Natural killer cell (primary cell): Measurements from ENCODE around the gene LBHD2. TPM values are rescaled to one million over a fixed set of nuclear protein-coding genes. Genes with fewer than 3 reads are reported as not detected.

Experiments
- ATAC-seq, 3 donors: fragments of 150-1000 bp in 2 of 3; fragments of 200-7000 bp in 1 of 3; cut with Tn5 transposase; 1 replicate in 1 of 3; 2 replicates in 2 of 3; pipeline ENCODE4 v1.10.0; 2021; ENCODE audit warnings: mild to moderate bottlenecking in 2 of 3, moderate library complexity in 2 of 3
- DNase-seq, 2 donors: peaks; one replicate each; pipeline versions ENCODE4 v3.0.0 to v3.0.0-alpha.2; 2013 to 2021; ENCODE audit warnings: mixed read lengths in 1 of 2
- H3K27ac ChIP-seq: one replicate; pipeline ENCODE4 v1.5.1; 2013; ENCODE audit warnings: mild to moderate bottlenecking, low read length
- H3K27me3 ChIP-seq: one replicate; pipeline ENCODE4 v1.6.1; 2013; ENCODE audit warnings: low read length; ENCODE audit not compliant: control insufficient read depth, insufficient read depth
- H3K36me3 ChIP-seq: one replicate; pipeline ENCODE4 v1.6.1; 2013; ENCODE audit warnings: low read length; ENCODE audit not compliant: control insufficient read depth, insufficient read depth
- H3K4me1 ChIP-seq: one replicate; pipeline ENCODE4 v1.6.1; 2013; ENCODE audit warnings: low read length; ENCODE audit not compliant: control insufficient read depth, insufficient read depth
- H3K4me3 ChIP-seq: one replicate; pipeline ENCODE4 v1.5.1; 2013; ENCODE audit warnings: low read length
- H3K9me3 ChIP-seq: one replicate; pipeline ENCODE4 v1.6.1; 2013; ENCODE audit warnings: low read length; ENCODE audit not compliant: control insufficient read depth, insufficient read depth
- H3K27ac Mint-ChIP-seq, 2 donors: one replicate each; pipeline ENCODE4 v1.8.0; 2022; ENCODE audit warnings: mild to moderate bottlenecking in 2 of 2, mixed read lengths in 2 of 2, moderate library complexity in 1 of 2
- H3K27me3 Mint-ChIP-seq, 2 donors: one replicate each; pipeline ENCODE4 v1.8.0; 2022; ENCODE audit warnings: low read depth in 2 of 2, mixed read lengths in 2 of 2
- H3K36me3 Mint-ChIP-seq: one replicate; pipeline ENCODE4 v1.8.0; 2022; ENCODE audit warnings: mixed read lengths
- H3K4me1 Mint-ChIP-seq, 2 donors: one replicate each; pipeline ENCODE4 v1.8.0; 2022; ENCODE audit warnings: mixed read lengths in 2 of 2
- H3K4me3 Mint-ChIP-seq: one replicate; pipeline ENCODE4 v1.8.0; 2022; ENCODE audit warnings: mild to moderate bottlenecking, moderate library complexity, mixed read lengths
- H3K9me3 Mint-ChIP-seq, 2 donors: one replicate each; pipeline ENCODE4 v1.8.0; 2022; ENCODE audit warnings: mixed read lengths in 2 of 2
- WGBS: methylation state at CpG from one replicate; pipeline ENCODE4 v1.1.7; 2013; ENCODE audit warnings: missing lambda C conversion rate; ENCODE audit not compliant: insufficient coverage; 5-methylcytosine and 5-hydroxymethylcytosine counted together
- intact Hi-C: fragments of 100-400 bp; cut with micrococcal nuclease; formaldehyde crosslinking; loops from one replicate; pipeline ENCODE4 v1.14.2; 2022
- total RNA-seq, 4 donors: library from RNA; stranded (reverse); fragments of 120-200 nt in 1 of 4; gene quantifications; one replicate each; pipeline versions ENCODE4 v1.2.3 to v1.2.4, GENCODE V29; 2013 to 2022
- TF ChIP-seq, protein P1 (sequence below): fragments of 200-600 bp; IDR thresholded peaks from one replicate; pipeline ENCODE4 v1.8.0; 2022; ENCODE audit warnings: antibody characterized with exemption

LBHD2 gene
- total RNA-seq, 3 donors from 2014 or later (not counting 1 experiment from before 2014, with no cell fraction given), result not detected

GRCh38 chr14:103123634-103124500 is 39.9 kb downstream of the LBHD2 start:
- intact Hi-C loops, result no loop called here
- TF ChIP-seq, protein P1, sequence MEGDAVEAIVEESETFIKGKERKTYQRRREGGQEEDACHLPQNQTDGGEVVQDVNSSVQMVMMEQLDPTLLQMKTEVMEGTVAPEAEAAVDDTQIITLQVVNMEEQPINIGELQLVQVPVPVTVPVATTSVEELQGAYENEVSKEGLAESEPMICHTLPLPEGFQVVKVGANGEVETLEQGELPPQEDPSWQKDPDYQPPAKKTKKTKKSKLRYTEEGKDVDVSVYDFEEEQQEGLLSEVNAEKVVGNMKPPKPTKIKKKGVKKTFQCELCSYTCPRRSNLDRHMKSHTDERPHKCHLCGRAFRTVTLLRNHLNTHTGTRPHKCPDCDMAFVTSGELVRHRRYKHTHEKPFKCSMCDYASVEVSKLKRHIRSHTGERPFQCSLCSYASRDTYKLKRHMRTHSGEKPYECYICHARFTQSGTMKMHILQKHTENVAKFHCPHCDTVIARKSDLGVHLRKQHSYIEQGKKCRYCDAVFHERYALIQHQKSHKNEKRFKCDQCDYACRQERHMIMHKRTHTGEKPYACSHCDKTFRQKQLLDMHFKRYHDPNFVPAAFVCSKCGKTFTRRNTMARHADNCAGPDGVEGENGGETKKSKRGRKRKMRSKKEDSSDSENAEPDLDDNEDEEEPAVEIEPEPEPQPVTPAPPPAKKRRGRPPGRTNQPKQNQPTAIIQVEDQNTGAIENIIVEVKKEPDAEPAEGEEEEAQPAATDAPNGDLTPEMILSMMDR, result no peak
- H3K27ac ChIP-seq, result no peak overlapping the region
- H3K9me3 ChIP-seq, result no peaks in the 10 kb centered on the region
- ATAC-seq, result peak in 1 of 3 donors; percentile 5
- peak overlapping the region; percentile 28 for H3K4me3 Mint-ChIP-seq
- 14% methylated on average over 48 of the region's 48 CpGs for WGBS
- H3K4me3 ChIP-seq, result peak overlapping the region; percentile 24
- peaks cover 0 to 6% of the 10 kb centered on the region in 2 donors for H3K4me1 Mint-ChIP-seq
- H3K36me3 ChIP-seq, result no peaks in the 10 kb centered on the region
- H3K9me3 Mint-ChIP-seq, result no peaks in the 10 kb centered on the region
- peaks cover 14% of the 10 kb centered on the region for H3K27me3 ChIP-seq
- H3K4me1 ChIP-seq, result peaks cover 34% of the 10 kb centered on the region
- no peaks in the 10 kb centered on the region for H3K36me3 Mint-ChIP-seq
- DNase-seq, result no peak
- no peak overlapping the region for H3K27ac Mint-ChIP-seq
- H3K27me3 Mint-ChIP-seq, result peaks cover 21 to 32% of the 10 kb centered on the region in 2 donors

DNA sequence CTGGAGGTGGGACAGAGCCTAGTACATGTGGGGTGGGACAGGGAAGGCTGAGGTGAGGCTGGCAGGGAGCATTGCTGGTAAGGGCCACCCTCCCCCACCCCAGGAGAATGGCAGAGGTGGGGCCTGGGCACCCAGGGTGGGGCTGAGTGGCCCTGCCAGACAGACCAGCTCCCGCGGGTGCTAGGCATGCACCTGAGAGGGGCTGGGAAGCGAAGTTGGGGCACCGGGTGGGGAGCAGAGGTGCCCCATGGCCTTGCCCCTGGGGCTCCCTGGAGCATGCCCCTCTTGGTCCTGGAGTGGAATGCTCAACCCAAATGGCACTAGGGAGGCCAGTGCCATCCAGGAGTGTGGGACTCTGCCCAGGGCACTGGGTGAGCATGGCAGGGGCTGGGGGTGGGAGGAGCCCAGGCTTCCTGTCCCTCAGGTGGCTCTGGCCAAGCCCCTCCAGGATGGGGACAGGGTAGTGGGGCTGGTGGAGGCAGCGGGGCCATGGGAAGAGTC is 40.5 kb downstream of the LBHD2 start:
- TF ChIP-seq, protein P1, result no peak
- H3K4me3 ChIP-seq, result no peak overlapping the region
- intact Hi-C loops, result no loop called here
- no peaks in the 10 kb centered on the region for H3K36me3 ChIP-seq
- no peaks in the 10 kb centered on the region for H3K9me3 Mint-ChIP-seq
- H3K4me1 Mint-ChIP-seq, result peaks cover 0 to 6% of the 10 kb centered on the region in 2 donors
- no peaks in the 10 kb centered on the region for H3K36me3 Mint-ChIP-seq
- H3K4me1 ChIP-seq, result peaks cover 33% of the 10 kb centered on the region
- no peak overlapping the region for H3K4me3 Mint-ChIP-seq
- H3K27ac Mint-ChIP-seq, result no peak overlapping the region
- peaks cover 14% of the 10 kb centered on the region for H3K27me3 ChIP-seq
- DNase-seq, result no peak
- no peak for ATAC-seq
- WGBS, result 78% methylated on average over 5 of the region's 5 CpGs
- no peak overlapping the region for H3K27ac ChIP-seq
- H3K9me3 ChIP-seq, result no peaks in the 10 kb centered on the region
- H3K27me3 Mint-ChIP-seq, result peaks cover 21 to 32% of the 10 kb centered on the region in 2 donors

DNA sequence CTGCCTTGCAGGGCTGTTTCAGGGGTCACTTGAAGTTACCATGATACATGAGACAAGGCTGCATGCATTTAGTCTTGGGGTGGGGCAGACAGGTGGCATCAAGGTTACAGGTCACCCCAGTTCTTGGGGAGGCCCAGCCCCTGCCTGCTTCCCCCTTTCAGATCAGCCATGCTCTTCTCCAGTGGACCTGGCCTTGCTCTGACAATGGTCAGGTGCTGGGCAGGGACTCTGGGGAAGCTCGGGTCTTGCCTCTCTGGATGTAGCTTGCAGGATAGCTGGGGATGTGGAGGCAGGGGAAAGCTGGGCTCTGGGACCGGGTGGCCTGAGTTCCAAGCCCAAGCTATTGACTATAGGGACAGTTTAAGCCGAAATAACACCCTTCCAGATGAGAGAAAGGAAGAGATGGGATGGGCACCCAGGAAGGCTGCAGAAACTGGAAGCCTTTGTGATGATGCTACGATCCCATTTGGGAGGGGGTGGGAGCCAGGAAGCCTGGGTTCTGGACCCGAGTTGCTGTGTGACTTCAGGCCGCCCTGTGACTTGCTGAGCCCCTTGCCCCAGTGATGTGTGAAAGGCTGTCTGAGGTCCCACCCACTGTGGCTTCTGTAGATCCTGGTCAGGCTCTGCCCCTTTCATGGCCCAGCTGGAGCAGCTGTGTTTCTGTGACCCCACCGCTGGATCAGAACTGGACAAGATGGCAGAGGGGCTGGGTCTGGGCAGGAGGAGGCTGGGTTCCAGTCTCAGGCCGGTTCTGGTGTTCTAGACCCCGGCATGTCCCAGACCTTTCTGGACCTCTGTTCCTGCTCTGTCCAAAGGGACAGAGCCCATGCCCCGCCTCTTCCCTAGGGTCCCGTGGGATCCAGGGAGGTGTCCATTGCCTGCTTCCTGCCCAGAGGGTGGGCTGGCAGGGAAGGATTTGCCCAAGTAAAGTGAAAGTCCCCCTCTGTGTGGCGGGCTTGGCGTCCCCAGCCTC is 41.4 kb downstream of the LBHD2 start:
- Mint-ChIP-seq H3K27me3 (peaks cover 17 to 25% of the 10 kb centered on the region in 2 donors), H3K4me1 (peaks cover 0 to 6% of the 10 kb centered on the region in 2 donors), H3K27ac (no peak overlapping the region), H3K36me3 (no peaks in the 10 kb centered on the region), H3K9me3 (no peaks in the 10 kb centered on the region), H3K4me3 (no peak overlapping the region)
- Histone ChIP-seq H3K4me3 (no peak overlapping the region), H3K27ac (no peak overlapping the region), H3K4me1 (peaks cover 26% of the 10 kb centered on the region), H3K9me3 (no peaks in the 10 kb centered on the region), H3K36me3 (no peaks in the 10 kb centered on the region), H3K27me3 (peaks cover 14% of the 10 kb centered on the region)
- DNase-seq, result no peak
- WGBS, result 89% methylated on average over 13 of the region's 13 CpGs
- ATAC-seq, result no peak
- TF ChIP-seq, protein P1, result no peak
- intact Hi-C loops, result no loop called here
